T-helper 17 cell (primary cell): ENCODE data around the gene ENGASE. TPM values are rescaled to one million over a fixed set of nuclear protein-coding genes. Genes with fewer than 3 reads are reported as not detected.

ENCODE experiments used
- ATAC-seq: fragments of 150-1000 bp; cut with Tn5 transposase; 2 replicates; pipeline ENCODE4 v1.10.0; 2021; ENCODE audit warnings: mild to moderate bottlenecking, moderate library complexity
- DNase-seq, 3 donors: peaks; one replicate each; pipeline versions ENCODE4 v3.0.0 to v3.0.0-alpha.2; 2020 to 2021
- H3K9me3 ChIP-seq: one replicate; pipeline ENCODE4 v1.7.0; 2013; ENCODE audit warnings: low read length, mild to moderate bottlenecking; ENCODE audit not compliant: control insufficient read depth, poor library complexity, severe bottlenecking
- H3K27ac Mint-ChIP-seq: one replicate; pipeline ENCODE4 v1.8.0; 2022; ENCODE audit warnings: mild to moderate bottlenecking, moderate library complexity, mixed read lengths
- H3K27me3 Mint-ChIP-seq: one replicate; pipeline ENCODE4 v1.8.0; 2022; ENCODE audit warnings: mixed read lengths
- H3K36me3 Mint-ChIP-seq: one replicate; pipeline ENCODE4 v1.8.0; 2022; ENCODE audit warnings: low read depth, mixed read lengths
- H3K4me1 Mint-ChIP-seq: one replicate; pipeline ENCODE4 v1.8.0; 2022; ENCODE audit warnings: mild to moderate bottlenecking, mixed read lengths
- H3K4me3 Mint-ChIP-seq: one replicate; pipeline ENCODE4 v1.8.0; 2022; ENCODE audit warnings: mild to moderate bottlenecking, moderate library complexity, mixed read lengths
- total RNA-seq, 4 donors: library from RNA in 2 of 4; stranded (reverse) in 2 of 4; gene quantifications; one replicate each; pipeline ENCODE4 v1.2.3 and lab custom pipeline; 2022 to 2026

Gene ENGASE
- total RNA-seq, 2 donors from 2014 or later: 56.2 to 60.1 TPM

GRCh38 chr17:79051306-79051705 lies 23.3 kb upstream of the ENGASE start:
- no peak overlapping the region for H3K4me3 Mint-ChIP-seq
- no peaks in the 10 kb centered on the region for H3K36me3 Mint-ChIP-seq
- ATAC-seq (no peak), DNase-seq (no peak)
- peaks cover 12% of the 10 kb centered on the region for H3K27me3 Mint-ChIP-seq
- no peaks in the 10 kb centered on the region for H3K4me1 Mint-ChIP-seq
- H3K9me3 ChIP-seq: no peaks in the 10 kb centered on the region
- no peak overlapping the region for H3K27ac Mint-ChIP-seq

DNA sequence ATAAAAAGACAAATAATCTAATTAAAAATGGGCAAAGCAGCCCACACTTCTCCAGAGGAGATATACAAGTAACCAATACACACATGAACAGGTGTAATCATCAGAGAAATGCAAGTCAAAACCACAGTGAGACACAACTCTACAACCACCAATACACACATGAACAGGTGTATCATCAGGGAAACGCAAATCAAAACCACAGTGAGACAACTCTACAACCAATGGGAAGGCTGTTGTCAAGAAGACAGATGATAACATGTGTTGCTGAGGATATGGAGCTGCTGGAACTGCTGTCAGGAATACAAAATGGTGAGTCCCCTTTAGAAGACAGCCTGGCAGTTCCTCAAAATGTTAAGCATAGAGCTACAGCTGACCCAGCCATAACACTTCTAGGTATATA lies 22.5 kb upstream of the ENGASE start:
- peaks cover 10% of the 10 kb centered on the region for H3K27me3 Mint-ChIP-seq
- no peaks in the 10 kb centered on the region for H3K9me3 ChIP-seq
- no peak overlapping the region for H3K4me3 Mint-ChIP-seq
- no peaks in the 10 kb centered on the region for H3K36me3 Mint-ChIP-seq
- H3K27ac Mint-ChIP-seq: no peak overlapping the region
- DNase-seq (no peak), ATAC-seq (no peak)
- no peaks in the 10 kb centered on the region for H3K4me1 Mint-ChIP-seq

GRCh38 chr17:79053251-79053925 lies 21.2 kb upstream of the ENGASE start:
- H3K4me3 Mint-ChIP-seq: no peak overlapping the region
- ATAC-seq: no peak
- DNase-seq: no peak
- H3K4me1 Mint-ChIP-seq: no peaks in the 10 kb centered on the region
- H3K36me3 Mint-ChIP-seq: no peaks in the 10 kb centered on the region
- no peak overlapping the region for H3K27ac Mint-ChIP-seq
- peaks cover 10% of the 10 kb centered on the region for H3K27me3 Mint-ChIP-seq
- no peaks in the 10 kb centered on the region for H3K9me3 ChIP-seq

DNA sequence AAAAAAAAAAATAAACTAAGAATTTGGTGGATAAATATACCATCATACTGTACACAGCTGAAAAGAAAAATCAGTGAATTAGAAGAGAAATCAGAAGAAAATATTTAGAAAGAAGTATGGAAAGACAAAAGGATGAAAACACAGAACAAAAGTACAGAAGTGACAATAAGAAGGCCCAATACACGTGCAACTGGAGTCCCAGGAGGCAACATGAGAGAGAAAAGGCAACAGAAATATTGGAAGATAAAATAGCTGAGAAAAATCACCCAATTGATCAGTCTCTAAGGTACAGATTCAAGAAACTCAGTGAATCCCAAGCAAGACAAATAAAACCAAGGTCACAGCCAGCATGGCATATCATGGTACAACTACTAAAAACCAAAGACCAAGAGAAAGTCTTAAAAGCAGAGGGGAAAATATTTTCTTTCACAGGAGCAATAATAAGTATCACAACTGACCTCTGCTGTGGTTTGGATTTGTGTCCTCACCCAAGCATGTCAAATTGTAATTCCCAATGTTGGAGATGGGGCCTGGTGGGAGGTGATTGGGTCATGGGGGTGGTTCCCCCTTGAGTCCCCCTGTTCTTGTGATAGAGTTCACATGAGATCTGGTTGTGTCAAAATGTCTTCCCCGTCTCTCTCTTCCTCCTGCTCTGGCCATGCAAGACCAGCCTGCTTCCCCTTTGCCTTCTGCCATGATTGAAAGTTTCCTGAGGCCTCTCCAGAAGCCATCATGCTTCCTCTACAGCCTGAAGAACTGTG lies 20.2 kb upstream of the ENGASE start:
- H3K4me1 Mint-ChIP-seq: no peaks in the 10 kb centered on the region
- no peak overlapping the region for H3K27ac Mint-ChIP-seq
- no peak overlapping the region for H3K4me3 Mint-ChIP-seq
- no peaks in the 10 kb centered on the region for H3K9me3 ChIP-seq
- no peaks in the 10 kb centered on the region for H3K36me3 Mint-ChIP-seq
- ATAC-seq: no peak
- no peak for DNase-seq
- H3K27me3 Mint-ChIP-seq: peaks cover 10% of the 10 kb centered on the region

DNA sequence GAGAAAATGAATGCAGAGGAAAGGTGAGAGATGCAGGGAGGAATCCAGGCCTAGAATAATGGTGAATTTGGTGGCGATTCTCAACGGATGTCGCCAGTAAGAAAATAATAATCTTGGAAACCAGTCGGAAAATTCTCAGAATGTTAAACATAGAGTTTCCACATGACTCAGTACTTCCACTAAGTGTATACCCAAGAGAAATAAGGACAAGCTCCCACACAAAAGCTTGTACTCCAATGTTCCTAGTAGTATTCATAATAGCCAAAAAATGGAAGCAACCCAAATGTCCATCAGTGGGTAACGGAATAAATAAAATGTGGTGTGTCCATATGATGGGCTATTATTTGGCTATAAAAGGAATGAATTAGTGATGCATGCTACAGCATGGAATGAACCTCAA lies 19.4 kb upstream of the ENGASE start:
- H3K36me3 Mint-ChIP-seq: no peaks in the 10 kb centered on the region
- no peaks in the 10 kb centered on the region for H3K9me3 ChIP-seq
- peaks cover 10% of the 10 kb centered on the region for H3K27me3 Mint-ChIP-seq
- ATAC-seq: no peak
- H3K27ac Mint-ChIP-seq: no peak overlapping the region
- H3K4me3 Mint-ChIP-seq: no peak overlapping the region
- peaks cover 1% of the 10 kb centered on the region for H3K4me1 Mint-ChIP-seq
- DNase-seq: no peak

DNA sequence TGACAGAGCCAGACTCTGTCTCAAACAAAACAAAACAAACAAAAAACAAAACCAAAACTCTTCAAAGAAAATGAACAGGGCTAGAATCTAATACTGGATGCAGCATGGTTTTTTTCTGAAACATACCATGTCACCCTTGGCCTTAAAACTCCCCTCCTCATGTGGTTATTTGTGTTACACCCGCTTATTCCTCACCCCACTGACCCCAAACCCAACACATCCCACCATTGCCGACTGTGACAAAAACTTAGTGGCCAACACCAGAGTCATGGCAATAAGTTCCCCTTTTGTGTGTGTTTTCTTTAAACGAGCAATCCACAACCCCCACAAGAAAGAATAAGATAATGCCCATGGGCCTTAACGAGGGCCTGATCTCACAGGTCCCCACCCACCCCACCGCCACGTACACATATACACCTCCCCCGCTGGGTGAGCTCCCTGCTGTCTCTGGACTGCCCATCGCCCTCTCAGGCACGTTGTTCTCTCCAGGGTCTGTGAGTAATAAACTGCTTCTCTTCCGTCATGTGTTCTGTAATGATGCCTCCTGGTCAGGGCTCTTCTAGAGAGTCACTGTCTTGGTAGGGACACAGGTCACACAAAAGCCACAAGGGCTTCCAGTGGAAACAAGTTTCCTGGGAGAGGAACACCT lies 16.8 kb upstream of the ENGASE start:
- ATAC-seq (no peak), DNase-seq (no peak)
- H3K4me1 Mint-ChIP-seq: peaks cover 2% of the 10 kb centered on the region
- H3K4me3 Mint-ChIP-seq: no peak overlapping the region
- peaks cover 5% of the 10 kb centered on the region for H3K27me3 Mint-ChIP-seq
- H3K9me3 ChIP-seq: no peaks in the 10 kb centered on the region
- no peaks in the 10 kb centered on the region for H3K36me3 Mint-ChIP-seq
- H3K27ac Mint-ChIP-seq: no peak overlapping the region

DNA sequence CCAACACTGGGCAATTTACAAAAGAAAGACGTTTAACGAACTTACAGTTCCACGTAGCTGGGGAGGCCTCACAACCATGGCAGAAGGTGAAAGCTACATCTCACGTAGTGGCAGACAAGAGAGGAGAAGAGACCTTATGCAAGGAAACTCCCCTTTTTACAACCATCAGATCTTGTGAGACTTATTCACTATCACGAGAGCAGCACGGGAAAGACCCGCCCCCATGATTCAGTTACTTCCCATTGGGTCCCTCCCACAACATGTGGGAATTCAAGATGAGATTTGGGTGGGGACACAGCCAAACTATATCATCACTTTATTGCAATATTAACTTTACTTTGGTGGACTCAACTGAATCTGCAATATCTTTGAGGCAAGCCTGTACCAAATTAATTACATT lies 11.9 kb upstream of the ENGASE start:
- DNase-seq (no peak), ATAC-seq (no peak)
- H3K4me3 Mint-ChIP-seq: no peak overlapping the region
- peaks cover 15% of the 10 kb centered on the region for H3K4me1 Mint-ChIP-seq
- no peak overlapping the region for H3K27ac Mint-ChIP-seq
- H3K9me3 ChIP-seq: no peaks in the 10 kb centered on the region
- no peaks in the 10 kb centered on the region for H3K36me3 Mint-ChIP-seq
- H3K27me3 Mint-ChIP-seq: peaks cover 4% of the 10 kb centered on the region

DNA sequence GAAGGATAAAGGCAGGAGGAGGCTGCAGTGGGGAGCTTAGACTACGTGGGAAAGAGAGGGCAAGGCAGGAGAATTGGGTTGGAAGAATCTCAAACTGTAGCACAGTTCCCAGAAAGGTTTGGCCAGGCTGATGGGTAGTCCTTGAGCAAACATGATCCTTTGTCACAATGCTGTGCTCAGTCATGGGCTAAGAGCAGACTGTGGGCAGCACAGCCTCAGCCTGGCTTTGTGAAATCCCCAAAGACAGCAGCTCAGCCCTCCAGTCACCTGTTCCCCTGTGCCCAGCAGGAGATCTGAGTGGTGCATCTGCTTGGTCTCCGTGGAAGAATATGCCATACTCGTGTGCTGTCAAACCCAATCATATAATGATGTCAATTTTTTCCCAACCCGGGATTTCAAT lies 10.6 kb upstream of the ENGASE start:
- ATAC-seq (no peak), DNase-seq (no peak)
- Mint-ChIP-seq H3K27me3 (peaks cover 4% of the 10 kb centered on the region), H3K27ac (no peak overlapping the region), H3K4me3 (no peak overlapping the region), H3K36me3 (no peaks in the 10 kb centered on the region), H3K4me1 (peaks cover 15% of the 10 kb centered on the region)
- H3K9me3 ChIP-seq: no peaks in the 10 kb centered on the region

GRCh38 chr17:79065105-79065670 lies 9.4 kb upstream of the ENGASE start:
- Mint-ChIP-seq H3K27me3 (peaks cover 4% of the 10 kb centered on the region), H3K36me3 (no peaks in the 10 kb centered on the region), H3K4me3 (no peak overlapping the region), H3K27ac (peak overlapping the region; percentile 14), H3K4me1 (peaks cover 14% of the 10 kb centered on the region)
- DNase-seq (peak in 2 of 3 donors; percentile 30 to 46), ATAC-seq (peak; percentile 77)
- H3K9me3 ChIP-seq: no peaks in the 10 kb centered on the region

DNA sequence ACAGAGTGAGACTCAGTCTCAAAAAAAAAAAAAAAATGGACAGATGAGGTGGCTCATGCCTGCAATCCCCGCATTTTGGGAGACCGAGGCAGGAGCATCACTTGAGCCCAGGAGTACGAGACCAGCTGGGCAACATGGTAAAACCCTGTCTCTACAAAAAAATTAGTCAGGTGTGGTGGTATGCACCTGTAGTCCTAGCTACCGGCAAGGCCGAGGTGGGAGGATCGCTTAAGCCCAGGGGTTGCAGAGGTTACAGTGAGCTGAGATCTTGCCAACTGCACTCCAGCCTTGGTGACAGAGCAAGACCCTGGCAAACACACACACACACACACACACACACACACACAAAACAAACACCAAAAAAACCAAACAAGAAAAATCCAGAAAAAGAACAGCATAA lies 7.7 kb upstream of the ENGASE start:
- no peak for ATAC-seq
- Mint-ChIP-seq H3K36me3 (no peaks in the 10 kb centered on the region), H3K27me3 (peaks cover 4% of the 10 kb centered on the region), H3K4me3 (no peak overlapping the region), H3K27ac (no peak overlapping the region), H3K4me1 (peaks cover 13% of the 10 kb centered on the region)
- no peaks in the 10 kb centered on the region for H3K9me3 ChIP-seq
- no peak for DNase-seq

DNA sequence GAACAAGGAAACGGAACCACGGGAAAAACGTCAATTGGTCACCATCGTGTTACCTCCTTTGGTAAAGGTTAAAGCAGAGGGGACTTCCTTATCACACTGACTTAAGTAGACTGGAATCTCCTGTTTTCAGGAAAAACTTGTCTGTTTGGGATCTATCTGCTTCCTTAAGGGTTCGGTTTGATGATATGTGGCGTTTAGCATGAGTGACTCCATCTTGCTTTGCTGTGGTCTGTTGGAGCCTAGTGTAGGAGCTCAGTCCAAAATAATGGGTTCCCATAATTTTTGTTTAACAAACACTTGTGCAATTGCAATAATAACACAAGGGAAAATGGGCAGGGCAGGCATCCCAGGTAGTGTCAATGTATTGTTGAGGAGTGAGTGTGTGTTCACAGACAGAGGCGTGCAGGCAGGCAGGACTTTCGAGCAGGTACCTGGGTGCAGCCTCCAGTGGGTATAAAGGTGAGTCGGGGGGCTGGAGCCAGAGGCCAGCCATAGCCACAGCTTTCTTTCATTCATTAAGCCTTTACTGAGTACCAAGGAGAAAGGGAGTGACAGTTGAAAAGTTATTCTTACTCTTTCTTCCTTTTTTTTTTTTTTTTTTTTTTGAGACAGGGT lies 4.3 kb upstream of the ENGASE start:
- no peak for ATAC-seq
- no peak overlapping the region for H3K27ac Mint-ChIP-seq
- no peak for DNase-seq
- H3K4me3 Mint-ChIP-seq: no peak overlapping the region
- H3K9me3 ChIP-seq: no peaks in the 10 kb centered on the region
- H3K27me3 Mint-ChIP-seq: peaks cover 1% of the 10 kb centered on the region
- H3K4me1 Mint-ChIP-seq: peaks cover 10% of the 10 kb centered on the region
- H3K36me3 Mint-ChIP-seq: no peaks in the 10 kb centered on the region

DNA sequence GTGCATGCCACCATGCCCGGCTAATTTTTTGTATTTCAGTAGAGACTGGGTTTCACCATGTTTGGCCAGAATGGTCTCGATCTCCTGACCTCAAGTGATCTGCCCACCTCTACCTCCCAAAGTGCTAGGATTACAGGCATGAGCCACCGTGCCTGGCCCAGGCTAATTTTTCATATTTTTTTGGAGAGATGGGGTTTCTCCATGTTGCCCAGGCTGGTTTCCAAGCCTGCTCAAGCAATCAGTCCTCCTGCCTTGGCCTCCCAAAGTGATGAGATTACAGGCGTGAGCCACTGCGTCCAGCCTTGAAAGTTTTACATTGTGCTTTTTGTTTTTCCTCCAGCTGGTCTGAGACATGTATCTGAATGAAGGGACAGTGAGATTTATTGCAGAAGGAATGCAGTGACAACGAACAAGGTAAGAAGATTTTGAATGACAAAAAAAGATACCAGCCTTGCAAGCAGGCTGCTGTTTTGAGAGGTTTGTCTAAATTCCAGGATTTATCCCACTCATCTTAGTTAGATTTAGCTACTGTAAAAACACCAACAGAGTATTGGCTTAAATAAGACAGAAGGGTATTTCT lies 3.4 kb upstream of the ENGASE start:
- H3K27ac Mint-ChIP-seq: no peak overlapping the region
- no peak overlapping the region for H3K4me3 Mint-ChIP-seq
- no peaks in the 10 kb centered on the region for H3K9me3 ChIP-seq
- ATAC-seq (no peak), DNase-seq (no peak)
- H3K27me3 Mint-ChIP-seq: no peaks in the 10 kb centered on the region
- H3K4me1 Mint-ChIP-seq: peaks cover 14% of the 10 kb centered on the region
- no peaks in the 10 kb centered on the region for H3K36me3 Mint-ChIP-seq

- H3K9me3 ChIP-seq: no peaks in the 10 kb centered on the region
- ATAC-seq: no peak
- peaks cover 10% of the 10 kb centered on the region for H3K4me1 Mint-ChIP-seq
- no peak overlapping the region for H3K27ac Mint-ChIP-seq
- DNase-seq: no peak
- no peaks in the 10 kb centered on the region for H3K27me3 Mint-ChIP-seq
- H3K36me3 Mint-ChIP-seq: no peaks in the 10 kb centered on the region
- peak overlapping the region; percentile 47 for H3K4me3 Mint-ChIP-seq
These were observed 2.1 kb upstream of the ENGASE start for GRCh38 chr17:79072544-79072943.
